Neural cell (in vitro differentiated cells): Measurements from ENCODE around the gene TMEM26. TPM values are rescaled to one million over a fixed set of nuclear protein-coding genes. Genes with fewer than 3 reads are reported as not detected.

Experiments
- H2AFZ ChIP-seq: fragments of 200-600, 300-800 bp; sonication (generic), shearing (Covaris generic); 2 replicates; pipeline ENCODE4 v1.6.0; 2014; ENCODE audit warnings: low read depth, mild to moderate bottlenecking, antibody characterized with exemption, low read length, moderate library complexity
- H3F3A ChIP-seq: fragments of 200-600 bp; shearing (Covaris generic); 2 replicates; pipeline ENCODE4 v1.6.1; 2016; ENCODE audit warnings: mild to moderate bottlenecking, moderate library complexity, mixed read lengths, antibody characterized with exemption, low read length; ENCODE audit not compliant: insufficient read depth, poor library complexity, severe bottlenecking
- H3K27ac ChIP-seq: fragments of 200-600, 300-800 bp; sonication (generic), shearing (Covaris generic); 2 replicates; pipeline ENCODE4 v1.5.1; 2014; ENCODE audit warnings: mild to moderate bottlenecking, low read length, moderate library complexity
- H3K27me3 ChIP-seq: fragments of 300-800, 200-600 bp; sonication (generic), shearing (Covaris generic); 2 replicates; pipeline ENCODE4 v1.6.0; 2014; ENCODE audit warnings: mild to moderate bottlenecking, low read depth, low read length, moderate library complexity; ENCODE audit not compliant: insufficient read depth
- H3K36me3 ChIP-seq: fragments of 300-800, 200-600 bp; sonication (generic), shearing (Covaris generic); 2 replicates; pipeline ENCODE4 v1.5.1; 2014; ENCODE audit warnings: mild to moderate bottlenecking, antibody characterized with exemption, low read length, moderate library complexity; ENCODE audit not compliant: insufficient read depth
- H3K4me2 ChIP-seq: fragments of 300-800, 200-600 bp; sonication (generic), shearing (Covaris generic); 2 replicates; pipeline ENCODE4 v1.6.0; 2014; ENCODE audit warnings: mild to moderate bottlenecking, low read length
- H3K4me3 ChIP-seq: fragments of 300-800, 200-600 bp; sonication (generic), shearing (Covaris generic); 2 replicates; pipeline ENCODE4 v1.5.1; 2014; ENCODE audit warnings: mild to moderate bottlenecking, low read length, moderate library complexity
- H3K79me2 ChIP-seq: fragments of 200-600 bp; shearing (Covaris generic); replicated peaks from 2 replicates; pipeline ENCODE4 v1.6.0; 2014; ENCODE audit warnings: mild to moderate bottlenecking, low read length, moderate library complexity; ENCODE audit not compliant: insufficient read depth
- H3K9ac ChIP-seq: fragments of 300-800, 200-600 bp; sonication (generic), shearing (Covaris generic); 2 replicates; pipeline ENCODE4 v1.6.1; 2016; ENCODE audit warnings: mild to moderate bottlenecking, low read length, mixed read lengths
- H3K9me2 ChIP-seq: fragments of 200-600 bp; shearing (Covaris generic); 2 replicates; pipeline ENCODE4 v1.6.1; 2016; ENCODE audit warnings: mild to moderate bottlenecking, low read length, mixed read lengths; ENCODE audit not compliant: insufficient read depth
- H3K9me3 ChIP-seq: fragments of 200-600, 300-800 bp; sonication (generic), shearing (Covaris generic); 2 replicates; pipeline ENCODE4 v1.6.1; 2016; ENCODE audit warnings: mild to moderate bottlenecking, mixed run types, low read length, moderate library complexity, mixed read lengths
- H4K20me1 ChIP-seq: fragments of 200-600 bp; shearing (Covaris generic); 2 replicates; pipeline ENCODE4 v1.6.1; 2016; ENCODE audit warnings: mild to moderate bottlenecking, mixed run types; ENCODE audit not compliant: insufficient read depth
- EP300 ChIP-seq: fragments of 450-650 bp; conservative IDR thresholded peaks from 2 replicates; pipeline ENCODE4 v1.6.1; 2014; ENCODE audit warnings: antibody characterized with exemption, mild to moderate bottlenecking, moderate library complexity; ENCODE audit not compliant: poor library complexity, severe bottlenecking
- EZH2 ChIP-seq: fragments of 200-600, 300-800 bp; shearing (Covaris generic), sonication (generic); IDR thresholded peaks from 2 replicates; pipeline ENCODE4 v1.6.1; 2014; ENCODE audit warnings: antibody characterized with exemption, low read length, borderline replicate concordance, mild to moderate bottlenecking; ENCODE audit not compliant: insufficient read depth, poor library complexity, severe bottlenecking
- MXI1 ChIP-seq: fragments of 450-650 bp; conservative IDR thresholded peaks from 2 replicates; pipeline ENCODE4 v1.6.1; 2014; ENCODE audit warnings: antibody characterized with exemption, mild to moderate bottlenecking; ENCODE audit not compliant: poor library complexity, severe bottlenecking
- POLR2AphosphoS5 ChIP-seq: IDR thresholded peaks from 2 replicates; pipeline ENCODE4 v1.6.1; 2012
- RAD21 ChIP-seq: fragments of 450-650 bp; conservative IDR thresholded peaks from 2 replicates; pipeline ENCODE4 v1.6.1; 2014; ENCODE audit warnings: antibody characterized with exemption, mild to moderate bottlenecking, moderate library complexity
- SMC3 ChIP-seq: fragments of 450-650 bp; conservative IDR thresholded peaks from 2 replicates; pipeline ENCODE4 v1.6.1; 2014; ENCODE audit warnings: antibody characterized with exemption, mild to moderate bottlenecking, moderate library complexity; ENCODE audit not compliant: poor library complexity
- TAF1 ChIP-seq: IDR thresholded peaks from 2 replicates; pipeline ENCODE4 v1.6.1; 2012; ENCODE audit warnings: low read depth
- polyA plus RNA-seq: library from polyadenylated mRNA; depleted of rRNA; stranded (reverse); fragments of >200 nt; gene quantifications from 2 replicates; pipeline ENCODE4 v1.2.3, GENCODE V29; 2014
- TF ChIP-seq, protein P1 (sequence below): fragments of 450-650 bp; IDR thresholded peaks from 2 replicates; pipeline ENCODE4 v1.5.1; 2014; ENCODE audit warnings: antibody characterized with exemption, mild to moderate bottlenecking, moderate library complexity; ENCODE audit not compliant: poor library complexity, severe bottlenecking
- TF ChIP-seq, protein P2 (sequence below): IDR thresholded peaks from 2 replicates; pipeline ENCODE4 v1.6.1; 2012; ENCODE audit warnings: borderline replicate concordance

The TMEM26 gene
- polyA plus RNA-seq, 1 donor from 2014 or later: not detected

DNA sequence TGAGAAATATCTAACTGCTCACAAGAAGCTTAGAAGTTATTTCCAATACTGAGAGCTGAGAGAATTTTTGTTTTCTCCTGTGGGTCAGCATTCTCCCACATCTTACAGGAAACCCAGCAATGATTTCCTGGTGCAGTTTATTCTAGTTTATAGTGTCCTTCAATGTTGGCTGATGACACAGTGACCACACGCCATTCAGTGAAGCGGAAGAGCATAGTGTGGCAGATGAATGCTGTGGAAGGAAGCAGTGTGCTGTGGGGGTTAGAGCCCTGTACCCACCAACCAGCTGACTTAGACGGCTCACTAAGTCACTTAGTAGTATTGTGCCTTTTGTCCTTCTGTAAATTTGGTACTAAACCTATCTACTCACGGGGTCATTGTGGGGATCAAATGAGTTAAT, 1.4 kb upstream of the TMEM26 start:
- Histone ChIP-seq H3K4me3 (no peak overlapping the region), H3F3A (no peaks in the 10 kb centered on the region), H3K9me2 (no peaks in the 10 kb centered on the region), H3K9me3 (no peaks in the 10 kb centered on the region), H3K36me3 (no peaks in the 10 kb centered on the region), H4K20me1 (no peaks in the 10 kb centered on the region), H3K9ac (no peak overlapping the region), H3K27me3 (peaks cover 36% of the 10 kb centered on the region), H3K4me2 (no peak overlapping the region), H2AFZ (no peak overlapping the region), H3K79me2 (no peaks in the 10 kb centered on the region), H3K27ac (no peak overlapping the region)
- TF ChIP-seq, protein P1, sequence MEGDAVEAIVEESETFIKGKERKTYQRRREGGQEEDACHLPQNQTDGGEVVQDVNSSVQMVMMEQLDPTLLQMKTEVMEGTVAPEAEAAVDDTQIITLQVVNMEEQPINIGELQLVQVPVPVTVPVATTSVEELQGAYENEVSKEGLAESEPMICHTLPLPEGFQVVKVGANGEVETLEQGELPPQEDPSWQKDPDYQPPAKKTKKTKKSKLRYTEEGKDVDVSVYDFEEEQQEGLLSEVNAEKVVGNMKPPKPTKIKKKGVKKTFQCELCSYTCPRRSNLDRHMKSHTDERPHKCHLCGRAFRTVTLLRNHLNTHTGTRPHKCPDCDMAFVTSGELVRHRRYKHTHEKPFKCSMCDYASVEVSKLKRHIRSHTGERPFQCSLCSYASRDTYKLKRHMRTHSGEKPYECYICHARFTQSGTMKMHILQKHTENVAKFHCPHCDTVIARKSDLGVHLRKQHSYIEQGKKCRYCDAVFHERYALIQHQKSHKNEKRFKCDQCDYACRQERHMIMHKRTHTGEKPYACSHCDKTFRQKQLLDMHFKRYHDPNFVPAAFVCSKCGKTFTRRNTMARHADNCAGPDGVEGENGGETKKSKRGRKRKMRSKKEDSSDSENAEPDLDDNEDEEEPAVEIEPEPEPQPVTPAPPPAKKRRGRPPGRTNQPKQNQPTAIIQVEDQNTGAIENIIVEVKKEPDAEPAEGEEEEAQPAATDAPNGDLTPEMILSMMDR: no peak
- no peak for TF ChIP-seq SMC3
- no peak for TF ChIP-seq EP300
- TF ChIP-seq, protein P2, sequence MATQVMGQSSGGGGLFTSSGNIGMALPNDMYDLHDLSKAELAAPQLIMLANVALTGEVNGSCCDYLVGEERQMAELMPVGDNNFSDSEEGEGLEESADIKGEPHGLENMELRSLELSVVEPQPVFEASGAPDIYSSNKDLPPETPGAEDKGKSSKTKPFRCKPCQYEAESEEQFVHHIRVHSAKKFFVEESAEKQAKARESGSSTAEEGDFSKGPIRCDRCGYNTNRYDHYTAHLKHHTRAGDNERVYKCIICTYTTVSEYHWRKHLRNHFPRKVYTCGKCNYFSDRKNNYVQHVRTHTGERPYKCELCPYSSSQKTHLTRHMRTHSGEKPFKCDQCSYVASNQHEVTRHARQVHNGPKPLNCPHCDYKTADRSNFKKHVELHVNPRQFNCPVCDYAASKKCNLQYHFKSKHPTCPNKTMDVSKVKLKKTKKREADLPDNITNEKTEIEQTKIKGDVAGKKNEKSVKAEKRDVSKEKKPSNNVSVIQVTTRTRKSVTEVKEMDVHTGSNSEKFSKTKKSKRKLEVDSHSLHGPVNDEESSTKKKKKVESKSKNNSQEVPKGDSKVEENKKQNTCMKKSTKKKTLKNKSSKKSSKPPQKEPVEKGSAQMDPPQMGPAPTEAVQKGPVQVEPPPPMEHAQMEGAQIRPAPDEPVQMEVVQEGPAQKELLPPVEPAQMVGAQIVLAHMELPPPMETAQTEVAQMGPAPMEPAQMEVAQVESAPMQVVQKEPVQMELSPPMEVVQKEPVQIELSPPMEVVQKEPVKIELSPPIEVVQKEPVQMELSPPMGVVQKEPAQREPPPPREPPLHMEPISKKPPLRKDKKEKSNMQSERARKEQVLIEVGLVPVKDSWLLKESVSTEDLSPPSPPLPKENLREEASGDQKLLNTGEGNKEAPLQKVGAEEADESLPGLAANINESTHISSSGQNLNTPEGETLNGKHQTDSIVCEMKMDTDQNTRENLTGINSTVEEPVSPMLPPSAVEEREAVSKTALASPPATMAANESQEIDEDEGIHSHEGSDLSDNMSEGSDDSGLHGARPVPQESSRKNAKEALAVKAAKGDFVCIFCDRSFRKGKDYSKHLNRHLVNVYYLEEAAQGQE: no peak
- no peak for TF ChIP-seq TAF1
- no peak for TF ChIP-seq POLR2AphosphoS5
- TF ChIP-seq MXI1: no peak
- TF ChIP-seq EZH2: no peak
- TF ChIP-seq RAD21: no peak

DNA sequence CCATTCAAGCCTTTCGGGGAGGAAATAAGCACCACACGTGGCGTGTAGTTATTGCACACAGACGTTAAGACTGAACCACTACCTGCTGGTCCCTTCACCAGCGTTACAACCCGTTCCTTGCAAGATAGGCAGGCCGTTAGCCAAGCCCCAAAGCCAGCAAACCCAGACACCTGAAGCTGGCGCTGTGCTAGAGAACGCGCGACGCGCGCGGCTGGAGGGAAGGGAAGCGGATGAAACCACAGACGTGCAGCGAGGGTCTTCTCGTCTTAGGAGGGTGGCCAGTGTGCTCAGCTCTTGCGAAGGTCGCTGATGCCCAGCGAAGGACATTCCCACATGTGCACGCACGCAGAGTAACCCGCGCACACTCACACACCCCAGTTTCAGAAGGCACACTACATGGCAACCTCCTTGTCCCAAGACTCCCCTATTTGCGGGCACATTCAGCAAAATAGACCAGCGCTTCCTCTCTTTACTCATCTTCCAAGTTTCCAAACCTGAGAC, 980 bp downstream of the TMEM26 start:
- Histone ChIP-seq H3K27ac (no peak overlapping the region), H4K20me1 (no peaks in the 10 kb centered on the region), H3K79me2 (no peaks in the 10 kb centered on the region), H3F3A (no peaks in the 10 kb centered on the region), H3K4me2 (peak overlapping the region; percentile 66), H2AFZ (no peak overlapping the region), H3K9me3 (no peaks in the 10 kb centered on the region), H3K36me3 (no peaks in the 10 kb centered on the region), H3K27me3 (peaks cover 36% of the 10 kb centered on the region), H3K4me3 (peak overlapping the region; percentile 67), H3K9ac (peak overlapping the region; percentile 24), H3K9me2 (no peaks in the 10 kb centered on the region)
- TF ChIP-seq EZH2: no peak
- TF ChIP-seq, protein P1: no peak
- TF ChIP-seq EP300: no peak
- TF ChIP-seq RAD21: no peak
- TF ChIP-seq SMC3: no peak
- TF ChIP-seq TAF1: no peak
- TF ChIP-seq, protein P2: no peak
- TF ChIP-seq MXI1: no peak
- no peak for TF ChIP-seq POLR2AphosphoS5
